Upper lobe of left lung (tissue), 4 donors: ENCODE data around the gene PCDHGA7.

ENCODE experiments used
- EP300 ChIP-seq, 4 donors: sonication (generic); formaldehyde crosslinking; IDR thresholded peaks; one replicate each; pipeline ENCODE4 v1.5.1; 2017; ENCODE audit warnings: antibody characterized with exemption in 4 of 4, control low read depth in 2 of 4
- POLR2A ChIP-seq, 4 donors: fragments of 450-650 bp; IDR thresholded peaks; one replicate each; pipeline ENCODE4 v1.5.1; 2016 to 2017; ENCODE audit warnings: antibody characterized with exemption in 4 of 4, mild to moderate bottlenecking in 2 of 4
- POLR2AphosphoS5 ChIP-seq, 2 donors: sonication (generic); formaldehyde crosslinking; IDR thresholded peaks; one replicate each; pipeline ENCODE4 v1.5.1; 2017; ENCODE audit warnings: antibody characterized with exemption in 2 of 2
- TF ChIP-seq, protein P1 (sequence below), 6 experiments: fragments of 450-650 bp in 4 of 6; fragments of 200-600 bp in 2 of 6; sonication (generic) in 2 of 6; IDR thresholded peaks; one replicate each; pipeline ENCODE4 v1.5.1; 2016 to 2019; ENCODE audit warnings: antibody characterized with exemption in 6 of 6

DNA sequence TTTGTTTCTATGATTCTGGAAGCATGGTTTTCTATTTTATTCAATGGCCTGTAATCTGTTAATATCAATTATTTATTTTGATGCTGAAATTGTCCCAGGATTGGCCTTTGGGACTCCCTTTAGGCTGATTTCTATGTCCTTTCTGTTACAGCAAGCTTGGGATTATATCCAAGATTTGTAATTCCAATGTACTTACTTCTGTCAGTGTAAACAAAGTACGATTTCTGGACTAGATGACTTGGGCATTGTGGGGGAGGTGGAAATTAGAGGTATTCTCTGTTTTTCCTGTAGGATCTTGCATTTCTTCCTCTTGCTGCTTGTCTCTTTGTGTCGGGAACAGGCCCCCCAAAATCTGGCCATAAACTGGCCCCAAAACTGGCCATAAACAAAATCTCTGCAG is 51.5 kb downstream of the PCDHGA7 start:
- TF ChIP-seq POLR2A (IDR thresholded peaks at IDR 0.05), result no peak
- TF ChIP-seq, protein P1, sequence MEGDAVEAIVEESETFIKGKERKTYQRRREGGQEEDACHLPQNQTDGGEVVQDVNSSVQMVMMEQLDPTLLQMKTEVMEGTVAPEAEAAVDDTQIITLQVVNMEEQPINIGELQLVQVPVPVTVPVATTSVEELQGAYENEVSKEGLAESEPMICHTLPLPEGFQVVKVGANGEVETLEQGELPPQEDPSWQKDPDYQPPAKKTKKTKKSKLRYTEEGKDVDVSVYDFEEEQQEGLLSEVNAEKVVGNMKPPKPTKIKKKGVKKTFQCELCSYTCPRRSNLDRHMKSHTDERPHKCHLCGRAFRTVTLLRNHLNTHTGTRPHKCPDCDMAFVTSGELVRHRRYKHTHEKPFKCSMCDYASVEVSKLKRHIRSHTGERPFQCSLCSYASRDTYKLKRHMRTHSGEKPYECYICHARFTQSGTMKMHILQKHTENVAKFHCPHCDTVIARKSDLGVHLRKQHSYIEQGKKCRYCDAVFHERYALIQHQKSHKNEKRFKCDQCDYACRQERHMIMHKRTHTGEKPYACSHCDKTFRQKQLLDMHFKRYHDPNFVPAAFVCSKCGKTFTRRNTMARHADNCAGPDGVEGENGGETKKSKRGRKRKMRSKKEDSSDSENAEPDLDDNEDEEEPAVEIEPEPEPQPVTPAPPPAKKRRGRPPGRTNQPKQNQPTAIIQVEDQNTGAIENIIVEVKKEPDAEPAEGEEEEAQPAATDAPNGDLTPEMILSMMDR (IDR thresholded peaks at IDR 0.05), result no peak
- no peak for TF ChIP-seq POLR2AphosphoS5 (IDR thresholded peaks at IDR 0.05)
- no peak for TF ChIP-seq EP300 (IDR thresholded peaks at IDR 0.05)
